NCI-H1092 treated with DMSO at 0.1 percent for 48 hours (cell line): ENCODE measurements around the gene CMTR1.
"Not testable (repeated sequence)": the region's sequence is repeated elsewhere in the genome, so short reads cannot be mapped to it uniquely, and the experiment has no call there.

Experiments used
- DNase-seq: peaks from one replicate; lab custom pipeline; 2025; lab: John Stamatoyannopoulos, UW

Gene CMTR1, protein sequence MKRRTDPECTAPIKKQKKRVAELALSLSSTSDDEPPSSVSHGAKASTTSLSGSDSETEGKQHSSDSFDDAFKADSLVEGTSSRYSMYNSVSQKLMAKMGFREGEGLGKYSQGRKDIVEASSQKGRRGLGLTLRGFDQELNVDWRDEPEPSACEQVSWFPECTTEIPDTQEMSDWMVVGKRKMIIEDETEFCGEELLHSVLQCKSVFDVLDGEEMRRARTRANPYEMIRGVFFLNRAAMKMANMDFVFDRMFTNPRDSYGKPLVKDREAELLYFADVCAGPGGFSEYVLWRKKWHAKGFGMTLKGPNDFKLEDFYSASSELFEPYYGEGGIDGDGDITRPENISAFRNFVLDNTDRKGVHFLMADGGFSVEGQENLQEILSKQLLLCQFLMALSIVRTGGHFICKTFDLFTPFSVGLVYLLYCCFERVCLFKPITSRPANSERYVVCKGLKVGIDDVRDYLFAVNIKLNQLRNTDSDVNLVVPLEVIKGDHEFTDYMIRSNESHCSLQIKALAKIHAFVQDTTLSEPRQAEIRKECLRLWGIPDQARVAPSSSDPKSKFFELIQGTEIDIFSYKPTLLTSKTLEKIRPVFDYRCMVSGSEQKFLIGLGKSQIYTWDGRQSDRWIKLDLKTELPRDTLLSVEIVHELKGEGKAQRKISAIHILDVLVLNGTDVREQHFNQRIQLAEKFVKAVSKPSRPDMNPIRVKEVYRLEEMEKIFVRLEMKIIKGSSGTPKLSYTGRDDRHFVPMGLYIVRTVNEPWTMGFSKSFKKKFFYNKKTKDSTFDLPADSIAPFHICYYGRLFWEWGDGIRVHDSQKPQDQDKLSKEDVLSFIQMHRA

DNA sequence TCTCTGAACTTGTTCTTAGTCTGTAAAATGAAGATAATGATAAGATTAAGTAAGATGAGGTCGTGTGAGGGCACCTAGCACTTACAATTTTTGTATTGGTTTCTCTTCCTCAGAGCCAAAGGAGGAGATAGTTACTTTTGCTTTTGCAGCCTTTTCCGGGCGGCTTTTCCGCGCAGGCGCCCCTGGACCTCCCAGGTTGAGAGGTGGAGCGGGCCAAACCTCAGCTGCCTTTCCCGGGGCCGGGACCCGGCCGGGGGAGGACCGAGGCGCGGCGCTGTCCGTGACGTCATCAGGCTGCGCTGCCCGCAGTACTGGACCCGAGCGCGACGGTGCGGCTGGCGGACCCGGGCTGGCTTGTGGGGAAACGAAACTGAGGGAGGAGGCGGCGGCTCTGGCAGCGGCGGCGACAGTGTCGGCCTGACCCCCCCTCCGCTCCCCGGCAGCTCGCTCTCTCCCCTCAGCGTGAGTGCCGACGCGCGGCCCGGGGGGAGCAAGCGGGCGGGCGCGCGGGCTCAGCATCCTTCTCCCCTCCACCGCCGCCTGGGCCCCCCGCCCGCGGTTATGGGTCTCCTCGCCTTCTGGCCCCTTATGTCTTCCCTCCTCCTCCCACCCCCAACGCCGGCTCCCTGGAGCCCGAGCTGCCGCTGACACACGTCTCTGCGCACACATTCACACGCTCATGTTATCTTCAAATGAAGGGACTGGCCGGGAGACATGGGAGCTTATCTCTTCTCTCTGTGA lies at the start of gene CMTR1:
CMTR1 (plus strand) TSS at position 306 of the 741 bp plus-strand sequence. CDS start 2,409 bp downstream, outside the sequence.
- peak; percentile 66 for DNase-seq

- no peak for DNase-seq
These were observed 44.4 kb upstream of the CMTR1 start for GRCh38 chr6:37388578-37388977.

DNA sequence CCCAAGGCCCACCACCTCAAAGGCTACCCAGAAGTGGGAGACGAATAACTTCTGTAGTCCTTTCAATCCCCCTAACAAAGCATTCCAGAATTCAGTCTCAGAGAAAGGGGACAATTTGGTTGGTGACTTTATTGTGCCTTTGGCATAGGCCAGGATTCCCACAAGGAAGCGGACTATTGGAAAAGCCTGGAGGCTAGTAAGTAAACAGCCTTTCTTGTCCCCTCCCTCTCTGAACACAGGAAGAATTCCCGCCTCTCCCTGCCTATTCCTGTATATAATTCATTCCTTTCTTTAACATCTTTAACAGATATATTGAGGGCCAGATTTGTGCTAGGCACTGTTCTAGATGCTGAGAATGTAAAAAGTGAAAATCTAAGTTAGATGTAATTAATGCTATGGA lies 43.2 kb upstream of the CMTR1 start:
- DNase-seq, result no peak

DNA sequence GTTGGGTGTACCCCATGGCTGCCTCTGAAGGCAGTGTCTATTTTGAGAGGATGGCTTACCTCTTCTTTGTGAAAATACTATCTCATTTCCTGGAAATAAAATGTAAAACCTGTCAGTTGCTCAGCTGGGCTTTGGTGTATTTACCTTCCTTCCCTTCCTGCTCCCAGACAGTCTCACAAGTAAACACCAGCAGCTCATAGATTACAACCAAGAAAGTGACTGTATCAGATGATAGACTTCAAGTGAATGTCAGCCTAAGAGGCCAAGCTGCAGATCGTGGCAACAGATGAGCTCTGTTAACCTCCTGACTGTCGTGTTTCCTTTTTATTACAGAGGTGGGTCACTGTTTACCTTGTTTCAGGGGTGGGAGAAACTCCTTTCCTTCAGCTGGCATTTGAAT lies 41.9 kb upstream of the CMTR1 start:
- DNase-seq, result no peak

DNA sequence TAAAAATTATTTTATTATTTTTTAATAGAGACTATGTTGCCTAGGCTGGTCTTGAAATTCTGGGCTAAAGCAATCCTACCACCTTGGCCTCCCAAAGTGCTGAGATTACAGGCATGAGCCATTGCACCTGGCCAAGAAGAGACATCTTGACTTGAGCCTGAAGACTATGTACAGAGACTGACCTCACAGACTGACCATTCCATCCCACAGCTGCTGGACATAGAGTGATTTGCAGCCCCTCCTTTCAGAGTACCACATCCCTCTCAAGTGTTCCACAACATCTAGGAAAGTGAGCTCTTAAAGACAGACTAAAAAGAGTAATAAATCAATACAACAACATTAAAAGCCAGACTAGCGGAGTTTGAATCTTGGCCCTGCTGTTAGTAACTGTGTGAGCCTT lies 40.2 kb upstream of the CMTR1 start:
- DNase-seq, result no peak

DNA sequence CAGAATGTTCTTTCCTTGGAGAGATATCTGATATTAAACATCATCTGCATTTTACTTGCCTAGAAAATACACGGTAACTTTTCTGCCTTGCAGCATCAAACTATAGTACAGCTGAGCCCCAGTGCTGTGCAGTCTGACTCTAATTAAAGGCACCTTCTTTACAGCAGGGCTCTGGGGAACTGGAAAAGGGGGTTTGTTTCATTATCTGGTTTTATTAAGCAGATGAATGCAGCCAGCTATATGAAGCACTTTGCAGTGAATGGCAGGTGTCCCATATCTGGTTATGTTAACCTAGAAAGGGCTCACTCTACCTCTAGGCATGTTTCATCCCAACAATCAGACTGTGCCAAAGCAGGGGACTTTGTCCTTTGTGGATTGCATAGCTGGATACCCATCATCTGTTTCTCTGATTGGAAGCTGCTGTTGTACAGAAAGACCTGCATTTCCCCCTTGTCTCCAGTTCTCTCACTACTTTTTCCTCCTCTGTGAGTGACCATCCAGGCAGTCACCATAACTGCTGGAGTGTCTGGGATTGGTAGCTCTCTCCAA lies 39.6 kb upstream of the CMTR1 start:
- no peak for DNase-seq

DNA sequence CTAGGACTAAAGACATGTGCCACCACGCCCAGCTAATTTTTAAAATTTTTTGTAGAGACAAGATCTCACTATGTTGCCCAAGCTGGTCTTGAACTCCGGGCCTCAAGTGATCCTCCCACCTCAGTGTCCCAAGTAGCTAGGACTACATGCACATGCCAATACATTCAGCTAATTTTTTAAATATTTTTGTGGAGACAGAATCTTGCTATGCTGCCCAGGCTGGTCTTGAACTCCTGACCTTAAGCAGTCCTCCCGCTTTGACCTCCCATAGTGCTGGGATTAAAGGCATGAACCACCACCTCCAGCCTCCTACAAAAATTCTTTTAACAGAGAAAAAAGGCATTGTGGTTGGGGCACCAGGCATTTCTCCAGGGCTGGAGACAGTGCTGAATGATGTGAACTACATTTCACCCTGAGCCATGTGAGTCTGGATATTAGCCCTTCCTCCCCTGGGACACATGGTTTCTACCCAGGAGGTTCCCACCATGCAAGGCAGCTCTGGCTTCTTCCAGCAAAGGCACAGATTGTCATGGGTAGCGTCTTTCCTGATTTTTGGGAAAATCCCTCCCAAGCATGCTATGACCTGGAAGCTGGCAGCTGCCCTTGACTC lies 36.3 kb upstream of the CMTR1 start:
- DNase-seq, result no peak

DNA sequence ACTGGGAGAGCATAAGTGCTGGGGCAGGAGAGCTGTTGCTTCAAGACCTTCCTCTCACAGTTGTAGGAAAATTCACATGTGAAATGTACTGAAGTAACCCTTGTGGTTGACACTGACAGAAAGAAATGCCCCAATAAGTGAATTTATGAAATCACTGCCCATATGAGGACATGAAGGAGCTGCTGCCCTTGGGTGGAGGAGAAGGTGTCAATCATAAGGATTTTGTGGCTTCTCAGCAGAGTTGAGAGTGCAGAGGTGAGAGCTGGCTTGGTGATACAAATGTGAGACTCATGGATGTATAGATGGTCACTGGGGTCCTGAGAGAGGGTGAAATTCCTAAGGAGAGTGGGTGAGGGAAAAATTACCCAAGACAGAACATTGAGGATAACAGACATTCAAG lies 33.9 kb upstream of the CMTR1 start:
- DNase-seq, result no peak

- DNase-seq, result no peak
These were observed 33.1 kb upstream of the CMTR1 start for GRCh38 chr6:37399795-37400490.

DNA sequence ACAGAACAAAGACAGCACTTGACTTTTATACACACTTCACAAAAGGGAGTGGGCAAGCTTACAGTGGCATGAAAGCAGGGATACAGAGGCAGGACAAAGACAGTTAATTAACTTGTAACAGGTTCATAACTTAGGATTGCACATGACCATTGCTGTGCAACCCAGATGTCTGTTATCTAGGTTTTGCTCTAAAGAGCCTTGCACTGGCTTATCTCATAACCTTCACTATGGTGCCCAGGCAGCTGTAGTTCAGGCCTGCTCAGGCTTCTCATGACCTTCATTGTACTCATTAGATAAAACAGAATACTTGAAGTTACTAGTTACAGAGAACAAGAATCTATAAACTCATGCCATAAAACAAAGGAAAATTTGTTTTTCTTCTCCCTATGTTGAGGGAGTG lies 31.4 kb upstream of the CMTR1 start:
- not testable (repeated sequence) for DNase-seq

- DNase-seq, result no peak
These were observed 26.2 kb upstream of the CMTR1 start for GRCh38 chr6:37406726-37407341.

GRCh38 chr6:37407948-37408347 lies 25.1 kb upstream of the CMTR1 start:
- DNase-seq, result no peak

DNA sequence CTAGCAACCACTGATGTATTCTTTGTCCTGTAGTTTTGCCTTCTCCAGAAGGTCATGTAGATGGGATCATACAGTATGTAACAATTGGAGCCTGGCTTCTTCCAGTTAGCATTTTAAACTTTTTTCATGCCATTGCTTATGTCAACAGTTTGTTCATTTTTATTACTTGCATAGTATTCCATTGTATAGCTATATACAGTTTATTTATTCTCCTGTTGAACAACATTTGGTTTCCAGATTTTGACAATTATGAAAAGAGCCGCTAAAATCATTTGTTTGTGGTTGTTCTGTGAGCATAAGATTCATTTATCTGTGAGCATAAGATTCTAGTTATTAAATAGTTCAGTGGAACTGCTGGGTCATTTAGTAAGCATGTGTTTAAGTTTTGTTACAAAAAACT lies 23.5 kb upstream of the CMTR1 start:
- no peak for DNase-seq

DNA sequence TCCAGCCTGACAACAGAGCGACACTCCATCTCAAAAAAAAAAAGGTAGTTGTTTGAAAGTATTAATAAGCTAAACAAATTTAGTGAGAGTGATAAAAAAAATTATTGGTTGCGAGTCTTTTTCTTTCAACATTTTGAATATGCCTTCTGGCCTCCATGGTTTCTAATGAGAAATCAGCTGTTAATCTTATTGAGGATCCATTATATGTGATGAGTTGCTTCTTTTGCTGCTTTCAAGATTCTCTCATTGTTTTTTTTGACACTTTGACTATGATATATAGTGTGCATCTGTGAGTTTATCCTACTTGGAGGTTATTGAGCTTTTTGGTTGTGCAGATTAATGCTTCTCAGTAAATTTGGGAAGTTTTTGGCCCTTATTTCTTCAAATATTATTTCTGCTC lies 15.6 kb upstream of the CMTR1 start:
- no peak for DNase-seq

- DNase-seq, result no peak
These were observed 14.3 kb upstream of the CMTR1 start for GRCh38 chr6:37418722-37419121.

- no peak for DNase-seq
These were observed 6.7 kb upstream of the CMTR1 start for GRCh38 chr6:37426058-37426944.

DNA sequence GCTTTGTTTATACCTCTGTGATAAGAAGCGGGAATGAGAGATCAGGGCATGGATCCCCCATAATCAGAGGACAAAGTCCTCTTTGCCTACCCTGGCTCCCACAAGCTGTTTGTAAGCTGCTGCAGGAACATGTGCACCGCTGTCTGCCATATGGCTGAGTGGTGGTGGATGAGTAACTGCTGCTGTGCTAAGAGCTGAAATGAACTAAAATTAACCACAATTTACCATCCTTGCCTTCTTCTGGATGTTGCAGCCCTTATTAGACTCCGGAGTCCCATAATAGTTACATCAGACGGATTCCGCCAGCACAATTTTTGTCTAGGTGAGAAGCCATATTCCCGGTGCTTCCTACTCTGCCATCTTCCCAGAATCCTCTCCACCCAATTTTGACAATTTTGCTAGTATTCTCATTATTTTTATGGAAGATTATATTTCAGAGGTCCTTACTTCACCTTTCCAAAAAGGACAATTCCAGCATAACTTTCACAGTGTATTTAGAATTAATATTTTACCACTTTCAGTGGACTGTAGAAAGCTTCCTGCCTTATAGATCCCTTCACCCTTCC lies 6.0 kb upstream of the CMTR1 start:
- DNase-seq, result no peak

DNA sequence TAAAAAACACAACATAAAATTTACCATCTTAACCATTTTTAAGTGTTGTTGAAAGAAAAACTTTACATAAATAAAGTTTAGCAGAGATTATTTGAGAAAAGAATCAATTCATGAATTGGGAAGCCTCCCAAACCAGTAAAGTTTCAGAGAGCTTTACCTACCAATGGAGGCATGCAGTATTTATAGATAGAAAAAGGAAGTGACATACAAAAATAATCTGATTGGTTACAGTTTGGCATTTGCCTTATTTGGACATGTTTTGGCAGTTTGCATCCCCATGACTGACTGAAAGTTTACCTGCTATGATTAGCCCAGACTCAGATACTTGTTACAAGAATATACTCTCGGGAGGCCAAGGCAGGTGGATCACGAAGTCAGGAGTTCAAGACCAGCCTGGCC lies 3.7 kb upstream of the CMTR1 start:
- no peak for DNase-seq

DNA sequence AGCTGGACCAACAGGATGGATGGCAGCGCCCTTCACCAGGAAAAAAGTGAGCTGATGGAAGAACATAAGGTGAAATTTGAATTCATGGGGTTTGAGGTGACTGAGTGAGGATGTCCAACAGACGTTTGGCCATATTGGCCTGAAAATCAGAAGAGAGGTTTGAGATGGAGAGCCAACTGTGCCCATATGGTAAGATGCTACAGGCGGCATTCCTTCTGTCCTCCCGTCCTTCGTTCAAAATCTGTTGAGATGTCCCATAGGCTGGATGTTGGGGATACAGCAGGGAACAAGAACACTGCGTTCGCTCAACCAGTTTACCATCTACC lies 468 bp upstream of the CMTR1 start:
- no peak for DNase-seq
